GM08714 (cell line): Measurements from ENCODE around the gene PSG4.
"Not testable (repeated sequence)": the region's sequence is repeated elsewhere in the genome, so short reads cannot be mapped to it uniquely, and the experiment has no call there.

Source experiments
- H3K4me3 ChIP-seq: fragments of 200-500 bp; sonication (Bioruptor generic); 2 replicates; pipeline ENCODE4 v1.5.1; 2014; ENCODE audit warnings: mild to moderate bottlenecking, low read length, inconsistent platforms
- ZNF274 ChIP-seq: IDR thresholded peaks from 2 replicates; pipeline ENCODE4 v1.6.1; 2012; ENCODE audit warnings: mild to moderate bottlenecking, low read depth, low read length

PSG4 gene

GRCh38 chr19:43152214-43152613, 53.2 kb downstream of the PSG4 start:
- TF ChIP-seq ZNF274: no peak
- H3K4me3 ChIP-seq: no peak overlapping the region

GRCh38 chr19:43149788-43150187, 55.6 kb downstream of the PSG4 start:
- H3K4me3 ChIP-seq: not testable (repeated sequence)

DNA sequence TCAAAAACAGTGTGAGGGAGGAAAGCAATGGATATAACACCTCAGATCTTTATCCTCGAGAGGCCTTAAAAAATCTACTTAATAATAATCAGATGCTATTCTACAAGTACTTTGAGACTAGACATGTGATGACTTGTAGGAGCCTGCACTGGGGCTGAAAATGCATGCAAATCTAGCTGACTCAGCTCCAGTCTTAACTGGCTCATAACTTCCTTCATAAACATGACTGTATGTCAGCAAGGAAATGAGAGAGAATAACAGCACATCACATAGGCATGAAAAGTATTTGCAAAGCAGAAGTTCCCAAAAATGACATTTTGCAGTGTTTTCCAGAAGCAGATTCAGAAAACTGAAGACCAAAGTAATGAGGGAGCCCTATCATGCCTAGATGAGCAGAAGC, 57.2 kb downstream of the PSG4 start:
- TF ChIP-seq ZNF274: no peak
- no peak overlapping the region for H3K4me3 ChIP-seq
